ENCODE measurements around the gene KAT2B.
A peak's percentile ranks its signal among the peaks of the same experiment; 100 is the strongest.
"Not testable (repeated sequence)": the region's sequence is repeated elsewhere in the genome, so short reads cannot be mapped to it uniquely, and the experiment has no call there.

The KAT2B gene

GRCh38 chr3:20041197-20041780, 1.0 kb downstream of the KAT2B start:
- peak; percentile 53 for DNase-seq (ENCODE audit: low read depth, low spot score)

- DNase-seq (ENCODE audit: low read depth, low spot score), result no peak
These were observed 2.1 kb downstream of the KAT2B start for GRCh38 chr3:20042331-20042730.

GRCh38 chr3:20043396-20043795, 3.1 kb downstream of the KAT2B start:
- DNase-seq (ENCODE audit: low read depth, low spot score), result no peak

DNA sequence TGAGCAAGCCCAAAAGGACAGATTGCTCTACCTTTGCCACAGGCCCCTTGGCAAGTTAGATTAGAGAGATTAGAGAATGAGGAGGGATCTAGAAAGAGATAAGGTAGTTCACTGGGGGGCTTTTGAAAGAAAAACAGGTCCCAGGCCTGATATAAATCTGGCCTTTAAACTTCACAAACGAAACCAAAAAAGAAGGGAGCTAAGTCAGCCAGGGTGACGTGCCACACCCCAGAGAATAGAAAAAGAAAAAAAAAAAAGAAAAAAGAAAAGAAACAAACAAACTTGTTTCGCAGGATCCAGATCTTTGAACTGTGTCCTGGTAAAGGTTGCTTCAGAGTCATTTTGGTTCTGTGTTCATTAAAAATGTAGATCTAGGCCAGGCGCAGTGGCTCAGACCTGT, 3.6 kb downstream of the KAT2B start:
- DNase-seq (ENCODE audit: low read depth, low spot score), result no peak

GRCh38 chr3:20045141-20045540, 4.9 kb downstream of the KAT2B start:
- DNase-seq (ENCODE audit: low read depth, low spot score), result not testable (repeated sequence)

GRCh38 chr3:20046556-20046955, 6.3 kb downstream of the KAT2B start:
- DNase-seq (ENCODE audit: low read depth, low spot score), result no peak

DNA sequence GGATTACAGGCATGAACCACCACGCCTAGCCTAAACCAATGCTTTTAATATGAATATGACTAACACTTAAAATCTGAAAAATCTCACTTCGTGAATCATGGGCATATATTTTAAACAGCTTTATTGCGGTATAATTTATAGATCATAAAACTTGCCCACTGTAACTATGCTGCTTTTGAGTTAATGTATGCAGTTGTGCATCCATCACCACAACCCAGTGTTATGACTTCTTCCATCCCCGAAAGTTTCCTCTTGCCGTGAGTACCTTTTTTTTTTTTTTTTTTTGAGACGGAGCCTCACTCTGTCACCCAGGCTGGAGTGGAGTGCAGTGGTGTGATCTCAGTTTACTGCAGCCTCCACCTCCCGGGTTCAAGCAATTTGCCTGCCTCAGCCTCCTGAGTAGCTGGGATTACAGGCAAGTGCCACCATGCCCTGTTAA, 7.1 kb downstream of the KAT2B start:
- DNase-seq (ENCODE audit: low read depth, low spot score), result no peak

GRCh38 chr3:20047976-20048883, 8.0 kb downstream of the KAT2B start:
- no peak for DNase-seq (ENCODE audit: low read depth, low spot score)

DNA sequence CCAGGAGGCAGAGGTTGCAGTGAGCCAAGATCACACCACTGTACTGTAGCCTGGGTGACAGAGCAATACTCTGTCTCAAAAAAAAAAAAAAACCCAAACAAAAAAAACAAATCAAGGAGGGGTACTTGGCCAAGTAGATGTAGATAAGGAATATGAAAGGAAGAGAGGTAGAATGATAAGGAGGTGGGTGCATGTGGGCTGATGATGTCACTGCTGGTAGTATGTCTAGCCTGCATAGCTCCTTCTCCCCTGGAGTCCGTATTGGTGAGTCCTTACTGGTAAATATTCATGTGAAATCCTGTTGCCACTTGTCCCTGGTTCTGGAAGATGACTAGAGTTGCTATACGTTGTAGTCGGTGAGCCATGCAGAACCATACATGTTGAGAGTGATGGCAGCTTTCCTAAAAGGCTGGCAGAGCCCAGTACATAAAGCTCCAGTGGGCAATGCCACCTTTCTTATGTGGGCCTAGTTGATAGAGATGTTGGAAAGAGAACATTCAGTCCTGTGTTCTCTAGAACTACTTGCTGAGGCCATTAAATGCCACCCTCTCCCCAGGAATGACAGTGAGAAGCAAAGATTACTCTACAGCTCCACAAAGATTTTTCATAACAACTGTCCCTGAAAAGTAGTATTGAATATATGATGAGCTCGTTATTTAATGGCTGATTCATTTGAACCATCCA, 11.0 kb downstream of the KAT2B start:
- DNase-seq (ENCODE audit: low read depth, low spot score), result no peak

DNA sequence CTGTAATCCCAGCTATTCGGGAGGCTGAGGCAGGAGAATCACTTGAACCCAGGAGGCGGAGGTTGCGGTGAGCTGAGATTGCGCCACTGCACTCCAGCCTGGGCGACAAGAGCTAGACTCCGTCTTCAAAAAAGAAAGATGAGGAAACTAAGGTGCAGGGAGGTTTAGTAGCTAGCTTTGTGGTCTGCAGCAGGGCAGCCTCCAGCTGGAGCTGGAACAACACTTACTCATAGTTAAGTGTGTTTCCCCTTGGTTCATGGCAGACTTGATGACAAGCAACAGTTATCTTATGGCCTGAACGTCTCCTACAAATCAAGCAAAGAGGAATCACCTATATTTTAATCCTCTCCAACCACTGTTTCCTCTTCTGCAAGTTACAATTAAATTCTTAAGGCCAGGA, 12.6 kb downstream of the KAT2B start:
- DNase-seq (ENCODE audit: low read depth, low spot score), result no peak

- peak; percentile 46 for DNase-seq (ENCODE audit: low read depth, low spot score)
These were observed 14.3 kb downstream of the KAT2B start for GRCh38 chr3:20054549-20054987.

GRCh38 chr3:20055020-20055775, 15.0 kb downstream of the KAT2B start:
- peak; percentile 16 for DNase-seq (ENCODE audit: low read depth, low spot score)

DNA sequence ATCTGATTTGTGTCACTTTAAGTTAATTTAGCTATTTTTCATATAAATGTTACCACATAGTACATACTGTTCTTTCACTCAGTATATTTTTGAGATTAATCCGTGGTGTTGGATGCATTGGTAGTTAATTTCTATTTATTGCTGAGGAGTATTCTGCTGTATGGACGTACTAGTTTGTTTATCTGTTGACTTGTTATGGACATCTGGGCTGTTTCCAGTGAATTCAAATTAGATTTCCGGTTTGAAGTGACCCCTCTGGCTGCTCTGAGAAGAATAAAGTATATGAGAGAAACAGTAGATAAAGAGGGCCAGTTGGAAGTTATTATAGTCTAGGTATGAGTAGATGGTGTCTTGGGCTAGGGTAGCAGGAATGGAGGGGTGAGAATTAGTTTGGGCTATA, 15.6 kb downstream of the KAT2B start:
- DNase-seq (ENCODE audit: low read depth, low spot score), result no peak

- DNase-seq (ENCODE audit: low read depth, low spot score), result no peak
These were observed 16.7 kb downstream of the KAT2B start for GRCh38 chr3:20056725-20057611.

GRCh38 chr3:20057612-20058180, 17.4 kb downstream of the KAT2B start:
- no peak for DNase-seq (ENCODE audit: low read depth, low spot score)

DNA sequence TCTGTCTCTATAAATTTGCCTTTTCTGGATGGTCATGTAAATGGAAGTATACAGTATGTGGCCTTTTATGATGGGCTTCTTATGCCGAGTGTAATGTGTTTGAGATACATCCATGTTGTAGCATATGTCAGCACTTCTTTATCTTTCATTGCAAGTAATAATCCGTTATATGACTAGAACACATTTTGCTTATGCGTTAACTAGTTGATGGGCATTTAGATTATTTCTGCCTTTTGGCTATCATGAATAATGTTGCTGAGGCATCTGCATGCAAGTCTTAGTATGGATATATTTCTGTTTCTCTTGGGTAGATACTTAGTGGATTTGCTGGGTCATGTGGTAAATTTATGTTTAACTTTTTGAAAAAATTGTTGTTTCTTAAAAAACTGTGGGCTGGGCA, 19.7 kb downstream of the KAT2B start:
- no peak for DNase-seq (ENCODE audit: low read depth, low spot score)

DNA sequence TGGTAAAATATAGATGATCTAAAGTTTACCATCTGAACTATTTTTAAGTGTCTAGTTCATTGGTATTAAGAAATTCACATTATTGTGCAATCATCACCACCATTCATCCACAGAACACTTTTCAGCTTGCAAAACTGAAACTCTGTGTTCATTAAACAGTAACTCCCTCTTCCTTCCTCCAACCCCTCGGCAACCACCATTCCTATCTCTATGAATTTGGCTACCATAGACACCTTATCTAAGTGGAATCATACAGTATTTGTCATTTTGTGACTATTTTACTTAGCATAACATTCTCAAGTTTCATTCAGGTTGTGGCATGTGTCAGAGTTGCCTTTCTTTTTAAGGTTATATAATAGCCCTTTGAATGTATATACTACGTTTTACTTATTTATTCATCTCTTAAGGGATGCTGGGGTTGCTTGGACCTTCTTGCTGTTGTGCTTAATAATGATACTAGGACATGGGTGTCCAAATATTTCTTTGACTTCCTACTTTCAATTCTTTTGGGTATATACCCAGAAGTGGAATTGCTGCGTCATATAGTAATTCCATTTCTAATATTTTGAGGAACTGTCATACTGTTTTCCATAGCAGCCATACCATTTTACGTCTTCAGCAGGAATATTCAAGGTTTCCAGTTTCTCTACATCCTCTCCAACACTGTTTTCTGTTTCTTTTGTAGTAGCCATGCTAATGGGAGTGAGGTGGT, 20.9 kb downstream of the KAT2B start:
- no peak for DNase-seq (ENCODE audit: low read depth, low spot score)

DNA sequence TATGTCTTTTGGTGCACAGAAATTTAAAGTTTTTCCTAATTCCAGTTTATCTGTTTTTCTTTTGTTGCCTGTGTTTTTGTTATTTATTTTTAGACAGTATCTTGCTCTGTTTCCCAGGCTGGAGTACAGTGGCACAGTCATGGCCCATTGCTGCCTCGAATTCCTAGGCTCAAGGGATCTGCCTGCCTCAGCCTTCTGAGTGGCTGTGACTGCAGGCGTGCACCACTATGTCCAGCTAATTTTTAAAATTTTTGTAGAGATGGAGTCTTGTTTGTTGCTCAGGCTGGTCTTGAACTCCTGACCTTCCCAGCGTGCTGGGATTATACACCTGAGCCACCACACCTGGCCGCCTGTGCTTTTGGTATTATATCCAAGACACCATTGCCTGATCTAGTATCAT, 22.8 kb downstream of the KAT2B start:
- no peak for DNase-seq (ENCODE audit: low read depth, low spot score)

DNA sequence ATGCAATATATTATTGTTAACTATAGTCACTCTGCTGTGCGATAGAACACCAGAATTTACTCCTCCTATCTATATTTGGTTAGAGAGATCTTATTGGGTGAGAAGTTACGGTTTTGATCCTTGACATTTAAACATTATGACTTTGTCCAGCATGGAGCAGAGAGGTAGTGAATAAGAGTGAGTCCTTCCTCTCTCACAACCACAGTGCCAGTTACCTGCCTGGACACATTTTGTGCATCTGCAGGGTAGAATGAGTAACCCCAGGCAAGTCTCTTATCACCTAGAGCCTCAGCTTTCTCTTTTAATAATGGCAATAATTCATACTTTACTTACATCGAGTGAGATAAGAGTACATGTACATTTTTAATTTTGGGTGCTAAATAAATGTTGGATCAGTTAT, 24.1 kb downstream of the KAT2B start:
- no peak for DNase-seq (ENCODE audit: low read depth, low spot score)
